DMS53 treated with DMSO at 0.1 percent for 48 hours (cell line): ENCODE results near the gene SIT1.
A peak's percentile ranks its signal among the peaks of the same experiment; 100 is the strongest.

ENCODE experiments used
- DNase-seq: peaks from one replicate; lab custom pipeline; 2025; ENCODE audit not compliant: unreplicated experiment; lab: John Stamatoyannopoulos, UW

SIT1 gene, protein sequence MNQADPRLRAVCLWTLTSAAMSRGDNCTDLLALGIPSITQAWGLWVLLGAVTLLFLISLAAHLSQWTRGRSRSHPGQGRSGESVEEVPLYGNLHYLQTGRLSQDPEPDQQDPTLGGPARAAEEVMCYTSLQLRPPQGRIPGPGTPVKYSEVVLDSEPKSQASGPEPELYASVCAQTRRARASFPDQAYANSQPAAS

DNA sequence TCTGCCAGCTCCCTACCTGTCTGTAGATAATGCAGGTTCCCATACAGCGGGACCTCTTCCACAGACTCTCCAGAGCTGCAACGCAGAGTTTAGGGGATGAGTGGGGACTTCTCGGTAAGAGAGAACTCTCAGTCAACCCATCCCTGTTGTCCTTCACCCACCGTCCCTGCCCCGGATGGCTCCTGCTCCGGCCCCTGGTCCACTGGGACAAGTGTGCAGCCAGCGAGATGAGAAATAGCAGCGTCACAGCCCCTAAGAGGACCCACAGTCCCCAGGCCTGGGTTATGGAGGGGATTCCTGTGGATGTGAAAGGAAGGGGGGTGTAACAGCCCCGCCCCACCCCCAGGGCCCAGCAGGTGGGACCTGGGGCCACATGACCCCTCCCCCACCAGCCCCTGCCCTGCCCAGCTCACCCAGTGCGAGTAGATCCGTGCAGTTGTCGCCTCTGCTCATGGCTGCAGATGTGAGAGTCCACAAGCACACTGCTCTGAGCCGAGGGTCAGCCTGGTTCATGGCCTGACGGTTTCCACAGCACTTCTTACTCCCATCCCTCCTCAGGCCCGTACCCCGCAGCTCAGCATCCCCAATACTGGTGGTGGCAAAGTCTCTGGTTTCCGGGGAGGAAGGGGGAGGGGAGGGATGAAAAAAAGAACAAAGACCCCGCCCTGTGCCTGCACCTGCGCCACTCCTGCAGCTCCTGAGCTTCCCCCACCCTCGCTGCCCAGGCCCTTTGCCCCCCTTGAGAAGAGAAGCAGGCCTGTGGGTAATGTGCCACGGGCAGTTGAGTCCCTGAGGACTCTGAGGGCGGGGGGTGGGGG, at the start of gene SIT1:
TSS of gene SIT1 (minus strand) at position 591 of the 818 bp plus-strand sequence. CDS start at position 513, 78 bp downstream.
- DNase-seq = no peak

DNA sequence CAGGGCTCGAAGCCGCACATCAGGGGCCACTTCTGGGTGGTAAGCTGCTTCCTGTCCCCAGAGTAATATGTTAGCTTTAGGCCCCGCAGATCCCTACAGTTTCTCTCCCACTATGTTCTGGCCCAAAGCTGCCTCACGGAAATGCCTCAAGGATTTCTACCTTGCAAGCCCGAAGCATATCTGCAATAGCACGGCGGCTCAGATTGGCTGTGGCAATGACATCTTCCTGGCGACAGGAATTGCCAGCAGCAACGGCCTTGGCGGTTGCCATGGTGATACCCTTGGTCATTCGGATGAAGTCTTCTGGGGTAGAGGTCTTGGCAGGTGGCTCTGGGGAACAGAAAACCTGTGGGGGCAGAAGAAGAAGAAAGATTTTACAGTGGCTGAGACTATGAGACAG, 49.3 kb upstream of the SIT1 start:
- DNase-seq = no peak

- no peak for DNase-seq
Observed at GRCh38 chr9:35698231-35698630, 47.5 kb upstream of the SIT1 start.

DNA sequence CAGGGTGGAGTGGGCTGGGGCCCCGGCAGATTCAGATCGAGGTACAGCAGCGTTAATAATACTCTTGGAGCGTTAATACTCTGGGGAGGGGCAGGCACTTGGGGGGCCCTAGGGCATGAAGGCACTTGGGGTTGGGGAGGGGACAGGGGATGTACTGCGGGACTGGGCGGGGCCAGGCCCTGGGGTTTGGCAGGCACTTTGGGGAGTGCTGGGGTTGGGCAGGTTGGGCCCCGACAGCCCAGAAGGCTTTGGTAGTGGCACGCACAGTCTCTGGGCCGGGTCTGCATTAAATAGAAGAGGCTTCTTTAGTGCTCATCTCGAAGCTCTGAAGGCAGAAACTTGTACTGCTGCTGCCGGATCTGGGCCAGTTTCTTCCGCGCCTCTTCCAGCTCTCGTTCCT, 46.8 kb upstream of the SIT1 start:
- no peak for DNase-seq

- DNase-seq = peak; percentile 26
Observed at GRCh38 chr9:35696520-35697215, 45.9 kb upstream of the SIT1 start.

DNA sequence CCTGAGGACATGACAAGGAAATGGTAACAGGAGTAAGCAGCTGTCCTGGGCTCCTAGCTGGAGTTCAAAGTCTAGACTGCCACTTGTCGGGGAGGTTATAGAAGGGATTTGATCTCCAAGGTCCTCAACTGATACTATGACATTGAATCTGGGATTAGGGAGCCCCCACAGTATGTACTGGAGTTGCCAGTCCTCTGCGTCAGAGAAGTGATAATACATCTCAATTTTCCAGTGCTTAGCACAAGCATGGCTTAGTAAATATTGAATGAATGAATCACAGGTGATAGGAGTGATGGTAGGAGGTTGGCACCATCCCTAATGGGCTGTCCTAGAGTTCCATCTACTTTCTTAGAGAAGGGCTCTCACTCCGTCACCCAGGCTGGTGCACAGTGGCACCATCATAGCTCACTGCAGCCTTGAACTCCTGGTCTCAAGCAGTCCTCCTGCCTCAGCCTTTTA, 45.2 kb upstream of the SIT1 start:
- peak; percentile 87 for DNase-seq

DNA sequence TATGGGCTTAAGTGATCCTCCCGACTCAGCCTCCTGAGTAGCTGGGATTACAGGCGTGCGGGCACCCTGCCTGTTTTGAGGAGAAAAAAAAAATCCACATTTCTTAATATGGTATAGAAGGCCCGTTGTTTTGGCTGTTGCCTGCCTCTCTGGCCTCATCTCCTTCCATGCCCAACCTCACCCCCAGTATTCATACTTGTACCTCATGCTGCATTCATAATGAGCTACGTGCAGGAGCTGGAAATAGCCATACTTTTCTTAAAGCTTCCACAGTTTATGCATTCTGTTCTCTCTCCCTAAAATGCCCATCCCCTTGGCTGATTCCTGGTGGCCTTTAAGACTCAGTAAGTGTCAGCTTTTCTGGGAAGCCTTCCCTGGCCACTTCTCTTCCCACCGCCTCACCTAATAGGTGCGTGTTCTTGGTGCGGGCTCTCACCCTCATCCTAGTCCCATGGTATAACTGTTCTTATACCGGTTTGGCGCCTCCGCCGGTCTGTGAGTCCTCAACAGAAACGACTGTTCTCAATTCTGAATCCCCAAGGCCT, 41.1 kb upstream of the SIT1 start:
- no peak for DNase-seq

DNA sequence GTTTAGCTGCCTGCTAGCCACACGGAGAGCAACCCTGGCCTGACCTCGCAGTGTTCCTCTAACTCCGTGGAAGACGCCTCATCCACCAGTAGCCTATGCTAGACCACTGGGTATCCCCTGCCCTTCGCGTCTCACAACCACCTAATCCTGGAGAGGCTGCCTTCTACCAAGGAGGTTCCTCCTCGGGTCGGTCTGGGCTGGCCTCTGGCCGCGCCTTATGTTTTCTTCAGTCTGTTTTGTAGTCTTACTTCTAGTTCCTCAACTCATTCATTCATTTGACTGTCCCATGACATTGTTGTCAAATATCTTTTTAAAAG, 40.6 kb upstream of the SIT1 start:
- DNase-seq = no peak

DNA sequence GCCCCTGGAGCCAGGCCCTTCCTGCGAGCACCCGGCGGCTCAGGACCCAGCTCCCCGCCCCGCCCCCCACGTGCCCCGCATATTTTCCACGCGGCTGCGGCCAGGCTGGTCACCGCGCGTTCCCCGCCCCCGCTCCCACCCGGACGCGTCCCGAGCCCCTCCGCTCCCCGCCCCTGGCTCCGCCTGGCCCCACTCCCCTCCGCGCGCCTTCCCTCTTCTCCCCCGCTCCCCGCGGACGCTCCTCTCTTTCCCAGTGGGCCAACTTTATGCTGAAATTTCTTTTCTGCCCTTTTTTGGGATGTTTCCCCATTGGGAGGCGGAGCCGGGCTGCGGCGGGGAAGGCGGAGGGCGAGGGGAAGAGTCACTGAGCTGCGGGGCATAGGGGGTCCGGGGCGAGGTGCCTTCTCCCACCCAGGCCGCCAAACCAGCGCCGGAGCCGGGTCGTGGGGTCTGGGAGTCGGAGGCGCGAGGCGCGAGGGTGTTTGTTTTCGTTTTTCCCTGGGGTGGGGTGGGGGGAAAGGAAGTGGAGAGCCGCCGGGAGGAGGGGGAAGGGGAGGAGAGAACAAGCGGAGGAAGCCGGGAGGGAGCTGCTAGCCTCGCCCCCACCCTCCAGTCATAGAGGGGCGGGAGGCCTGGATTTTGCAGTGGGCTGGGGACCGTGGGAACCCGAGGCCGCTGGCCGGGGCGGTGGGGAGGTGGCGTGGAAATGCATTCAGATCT, 40.0 kb upstream of the SIT1 start:
- no peak for DNase-seq

- no peak for DNase-seq
Observed at GRCh38 chr9:35690294-35690613, 39.5 kb upstream of the SIT1 start.

GRCh38 chr9:35689542-35690293, 39.0 kb upstream of the SIT1 start, which contains the start of gene TPM2:
TPM2 (minus strand) TSS chr9:35689925; CDS start chr9:35689817, 108 bp downstream.
- DNase-seq = no peak

DNA sequence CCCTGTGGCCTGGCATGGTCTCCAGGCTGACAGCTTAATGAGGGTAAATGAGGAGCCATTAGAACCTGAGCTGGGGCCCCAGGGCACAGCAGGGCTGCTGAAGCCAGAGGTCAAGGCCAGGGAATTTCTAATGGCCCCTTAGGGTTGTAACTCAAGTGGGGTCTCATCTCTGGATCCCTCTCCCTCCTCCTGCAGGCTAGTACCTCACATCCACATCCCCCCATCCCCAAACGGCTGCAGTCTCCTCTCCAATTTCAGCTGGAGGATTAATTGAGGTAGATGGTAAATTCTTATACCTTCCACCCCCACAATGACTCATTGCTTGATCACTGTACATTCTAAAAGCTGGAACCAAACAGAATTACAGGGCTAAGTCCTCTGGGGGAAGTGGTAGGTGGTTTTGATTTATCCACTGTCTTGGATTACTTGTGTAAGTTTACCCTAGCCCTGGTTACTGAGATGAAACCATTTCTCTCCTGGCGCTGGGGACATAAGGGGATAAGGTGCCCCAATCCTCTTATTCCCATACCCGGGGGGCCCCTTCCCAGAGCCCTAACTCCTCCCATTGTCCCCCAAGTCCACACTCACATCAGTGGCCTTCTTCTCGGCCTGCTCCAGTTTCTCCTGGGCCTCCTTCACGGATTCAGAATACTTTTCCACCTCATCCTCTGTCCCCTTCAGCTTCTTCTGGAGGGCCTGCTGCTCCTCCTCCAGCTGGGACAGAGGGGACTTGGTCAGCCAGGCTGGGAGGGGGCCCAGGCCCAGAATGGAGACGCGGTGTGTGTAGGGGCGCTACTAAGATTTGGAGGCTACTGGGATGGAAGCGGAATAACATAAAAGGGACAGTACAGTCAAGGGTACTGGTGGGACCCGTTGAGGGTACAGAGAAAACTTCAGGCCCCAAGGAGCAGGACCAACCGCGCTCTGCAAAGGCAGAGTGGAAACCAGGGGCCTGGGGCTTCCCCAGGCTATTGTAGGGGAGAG, 38.1 kb upstream of the SIT1 start:
- no peak for DNase-seq

- DNase-seq = no peak
Observed at GRCh38 chr9:35687972-35688557, 37.3 kb upstream of the SIT1 start.

DNA sequence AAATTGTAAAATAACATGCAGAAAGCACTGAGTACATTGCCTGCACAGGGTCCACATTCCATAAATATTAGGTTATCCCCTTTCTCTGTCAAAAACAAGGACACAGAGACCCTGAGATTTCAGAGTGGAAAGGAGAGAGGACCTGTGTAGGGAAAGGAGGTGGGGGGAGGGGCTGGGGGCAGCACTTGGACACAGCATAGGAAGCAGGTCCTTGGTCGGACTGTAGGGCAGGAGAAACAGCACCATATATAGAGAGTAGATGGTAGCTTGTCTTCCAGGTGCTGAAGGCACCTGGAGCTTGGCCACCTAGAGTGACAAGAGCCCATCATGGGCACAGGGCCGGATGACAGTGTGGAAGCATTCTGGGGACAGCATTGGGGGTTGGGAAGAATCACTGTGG, 36.6 kb upstream of the SIT1 start:
- no peak for DNase-seq

DNA sequence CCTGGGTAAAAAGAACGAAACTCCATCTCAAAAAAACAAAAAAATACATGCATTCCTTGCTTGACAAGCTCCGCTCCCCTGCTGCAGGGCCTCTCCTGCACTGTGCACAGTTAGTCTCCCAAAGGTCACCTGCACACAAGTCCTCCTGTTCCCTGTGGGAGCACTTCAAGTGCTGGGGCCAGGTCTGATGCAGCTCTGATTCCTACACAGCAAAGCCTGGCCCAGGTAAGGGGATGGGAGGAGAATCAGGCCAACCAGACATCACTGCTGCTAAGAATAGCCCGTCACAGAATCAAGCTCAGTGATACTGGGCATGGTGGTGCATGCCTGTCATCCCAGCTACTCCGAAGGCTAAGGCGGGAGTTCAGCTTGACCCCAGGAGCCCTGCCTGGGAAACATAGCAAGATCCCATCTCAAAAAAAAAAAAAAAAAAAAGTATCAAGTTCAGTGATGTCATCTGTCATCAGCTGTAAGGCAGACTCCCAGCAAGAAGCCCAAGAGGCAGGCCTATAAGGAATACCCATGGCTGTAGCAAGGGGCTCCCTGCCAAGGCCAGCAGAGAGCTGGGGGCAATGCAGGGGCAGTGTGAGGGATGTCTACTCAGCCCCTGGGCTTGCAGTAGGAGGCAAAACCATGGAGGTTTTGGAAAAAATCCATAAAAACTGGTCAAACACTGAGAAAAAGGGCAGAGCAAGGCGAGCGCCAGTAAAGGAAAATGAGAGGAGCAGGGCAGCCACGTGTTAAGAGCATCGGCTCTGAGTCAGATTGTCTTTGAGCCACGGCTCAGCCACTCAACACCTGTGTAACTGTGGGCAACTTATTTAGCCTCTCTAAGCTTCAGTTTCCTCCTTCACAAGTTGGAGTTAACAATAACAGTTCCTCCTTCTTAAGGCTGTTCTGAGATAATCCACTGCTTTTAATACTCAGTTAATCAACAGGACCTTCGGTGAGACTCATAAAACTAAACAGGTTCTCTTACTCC, 35.8 kb upstream of the SIT1 start:
- no peak for DNase-seq

DNA sequence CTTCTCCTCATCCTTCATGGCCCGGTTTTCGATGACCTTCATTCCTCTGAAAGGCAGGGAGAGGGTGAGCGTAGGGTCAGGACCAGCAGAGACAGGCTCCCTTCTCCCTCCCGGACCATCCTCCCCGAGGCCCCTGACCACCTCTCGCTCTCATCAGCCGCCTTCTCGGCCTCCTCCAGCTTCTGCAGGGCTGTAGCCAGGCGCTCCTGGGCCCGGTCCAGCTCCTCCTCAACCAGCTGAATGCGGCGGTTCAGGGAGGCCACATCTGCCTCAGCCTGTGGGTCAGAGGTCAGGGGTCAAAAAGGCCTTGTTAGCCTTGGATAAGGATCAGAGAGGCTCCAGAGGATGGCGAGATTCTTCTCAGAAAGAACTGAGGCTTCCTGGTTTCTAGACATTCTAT, 34.8 kb upstream of the SIT1 start:
- DNase-seq = no peak

DNA sequence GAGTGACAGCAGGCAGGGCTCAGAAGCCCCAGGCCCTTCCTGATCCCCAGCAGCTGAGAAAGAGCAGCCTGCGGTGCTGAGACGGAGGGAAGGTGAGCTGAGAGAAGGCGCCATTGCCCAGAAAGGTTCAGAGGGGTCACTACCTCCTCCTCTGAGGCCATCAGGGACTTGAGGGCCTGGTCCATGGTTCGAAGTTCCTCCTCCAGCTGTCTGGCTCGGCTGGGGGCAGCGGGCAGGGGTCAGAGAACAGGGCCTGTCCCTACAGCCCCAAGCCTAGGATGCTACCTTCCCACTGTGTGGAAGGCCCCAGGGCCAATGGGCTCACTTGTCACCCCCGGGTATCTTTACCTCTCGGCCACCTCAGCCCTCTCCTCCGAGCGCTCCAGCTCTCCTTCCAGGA, 34.2 kb upstream of the SIT1 start:
- DNase-seq = no peak

GRCh38 chr9:35683323-35683722, 32.6 kb upstream of the SIT1 start:
- no peak for DNase-seq
